Fibroblast of lung (primary cell): Measurements from ENCODE around the gene C7.

Source experiments
- EZH2 ChIP-seq: IDR thresholded peaks from 2 replicates; pipeline ENCODE4 v1.5.1; 2012; ENCODE audit warnings: low read length, control low read depth, mild to moderate bottlenecking; ENCODE audit errors: missing control alignments
- TF ChIP-seq, protein P1 (sequence below), 2 donors: IDR thresholded peaks in 1 of 2; conservative IDR thresholded peaks in 1 of 2; 1 replicate in 1 of 2; 2 replicates in 1 of 2; pipeline ENCODE4 v1.5.1; 2011 to 2012; ENCODE audit warnings: low read length in 2 of 2, control low read depth in 1 of 2, inconsistent platforms in 1 of 2, low read depth in 1 of 2, mild to moderate bottlenecking in 1 of 2

DNA sequence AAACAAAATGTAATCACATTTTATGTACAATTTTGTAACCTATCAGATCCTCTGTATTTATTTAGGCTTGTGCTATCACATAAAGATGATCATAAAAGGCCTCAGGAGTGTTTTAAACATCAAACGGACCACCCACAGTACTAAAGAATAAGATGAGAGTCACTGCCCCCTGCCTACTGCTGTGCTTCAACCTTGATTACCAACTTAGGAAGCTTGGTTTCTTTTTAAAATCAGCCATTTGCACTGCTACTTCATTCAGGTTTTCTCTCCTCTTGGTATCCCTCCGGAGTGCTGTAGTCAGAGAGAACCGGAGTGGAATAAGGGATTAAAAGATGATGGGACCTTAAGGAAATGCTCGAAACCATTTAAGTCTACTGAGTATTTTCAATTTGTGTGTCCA, 6.9 kb downstream of the C7 start:
- TF ChIP-seq, protein P1, sequence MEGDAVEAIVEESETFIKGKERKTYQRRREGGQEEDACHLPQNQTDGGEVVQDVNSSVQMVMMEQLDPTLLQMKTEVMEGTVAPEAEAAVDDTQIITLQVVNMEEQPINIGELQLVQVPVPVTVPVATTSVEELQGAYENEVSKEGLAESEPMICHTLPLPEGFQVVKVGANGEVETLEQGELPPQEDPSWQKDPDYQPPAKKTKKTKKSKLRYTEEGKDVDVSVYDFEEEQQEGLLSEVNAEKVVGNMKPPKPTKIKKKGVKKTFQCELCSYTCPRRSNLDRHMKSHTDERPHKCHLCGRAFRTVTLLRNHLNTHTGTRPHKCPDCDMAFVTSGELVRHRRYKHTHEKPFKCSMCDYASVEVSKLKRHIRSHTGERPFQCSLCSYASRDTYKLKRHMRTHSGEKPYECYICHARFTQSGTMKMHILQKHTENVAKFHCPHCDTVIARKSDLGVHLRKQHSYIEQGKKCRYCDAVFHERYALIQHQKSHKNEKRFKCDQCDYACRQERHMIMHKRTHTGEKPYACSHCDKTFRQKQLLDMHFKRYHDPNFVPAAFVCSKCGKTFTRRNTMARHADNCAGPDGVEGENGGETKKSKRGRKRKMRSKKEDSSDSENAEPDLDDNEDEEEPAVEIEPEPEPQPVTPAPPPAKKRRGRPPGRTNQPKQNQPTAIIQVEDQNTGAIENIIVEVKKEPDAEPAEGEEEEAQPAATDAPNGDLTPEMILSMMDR (conservative IDR thresholded peaks at IDR 0.05 in 1 of 2, IDR thresholded peaks at IDR 0.05 in 1 of 2; ENCODE audit: low read depth in 1 of 2, low read length in 2 of 2), result no peak
- no peak for TF ChIP-seq EZH2
